ENCODE results near the gene TRIM64C.
"Not testable (repeated sequence)": the region's sequence is repeated elsewhere in the genome, so short reads cannot be mapped to it uniquely, and the experiment has no call there.

TRIM64C gene

GRCh38 chr11:49059012-49059411 is at the start of gene TRIM64C:
TRIM64C (minus strand) TSS chr11:49059112; CDS start chr11:49059112, 0 bp downstream.
- not testable (repeated sequence) for DNase-seq

- DNase-seq = not testable (repeated sequence)
These were observed 43.4 kb upstream of the TRIM64C start for GRCh38 chr11:49102356-49102755.

GRCh38 chr11:49069897-49070296 is 11.0 kb upstream of the TRIM64C start:
- DNase-seq = not testable (repeated sequence)

- not testable (repeated sequence) for DNase-seq
These were observed 9.1 kb downstream of the TRIM64C start for GRCh38 chr11:49049821-49050220.

- DNase-seq = not testable (repeated sequence)
These were observed 10.7 kb downstream of the TRIM64C start for GRCh38 chr11:49048229-49048628.

- DNase-seq = not testable (repeated sequence)
These were observed 30.4 kb downstream of the TRIM64C start, which contains the start of gene TRIM49B for GRCh38 chr11:49028523-49028922. TRIM49B (plus strand) TSS chr11:49028823; CDS start chr11:49031600, 2,777 bp downstream.

Measured in DMS153 (cell line).